GM12878 (cell line): ENCODE data around the gene NISCH. TPM values are rescaled to one million over a fixed set of nuclear protein-coding genes. Genes with fewer than 3 reads are reported as not detected.

ENCODE experiments used
- BHLHE40 ChIP-seq, 2 experiments: fragments of 450-650 bp in 1 of 2; IDR thresholded peaks; 2 replicates each; pipeline ENCODE4 v1.6.1; 2011 to 2017; ENCODE audit warnings: low read depth in 2 of 2, borderline replicate concordance in 1 of 2, improper control_type of control experiment in 1 of 2, low read length in 1 of 2, mild to moderate bottlenecking in 1 of 2
- EED ChIP-seq: sonication (generic); IDR thresholded peaks from 2 replicates; pipeline ENCODE4 v1.6.1; 2016; ENCODE audit warnings: antibody characterized with exemption, low read depth
- EGR1 ChIP-seq, 2 experiments: IDR thresholded peaks; 1 replicate in 1 of 2; 2 replicates in 1 of 2; pipeline ENCODE4 v1.6.1; 2011 to 2012; ENCODE audit warnings: low read depth in 2 of 2, low read length in 2 of 2, borderline replicate concordance in 1 of 2, mild to moderate bottlenecking in 1 of 2, moderate library complexity in 1 of 2
- IRF4 ChIP-seq: IDR thresholded peaks from 2 replicates; pipeline ENCODE4 v1.6.1; 2011; ENCODE audit warnings: low read depth, low read length
- MEF2A ChIP-seq: IDR thresholded peaks from 2 replicates; pipeline ENCODE4 v1.6.1; 2011; ENCODE audit warnings: low read depth, mild to moderate bottlenecking, low read length, moderate library complexity; ENCODE audit not compliant: insufficient read depth
- NFXL1 ChIP-seq: fragments of 450-650 bp; IDR thresholded peaks from 2 replicates; pipeline ENCODE4 v1.6.1; 2017; ENCODE audit warnings: antibody characterized with exemption, mild to moderate bottlenecking, borderline replicate concordance
- NFYA ChIP-seq: IDR thresholded peaks from 2 replicates; pipeline ENCODE4 v1.6.1; 2011; ENCODE audit warnings: low read depth, mild to moderate bottlenecking, low read length, improper control_type of control experiment, borderline replicate concordance
- NFYB ChIP-seq: IDR thresholded peaks from 2 replicates; pipeline ENCODE4 v1.6.1; 2011; ENCODE audit warnings: low read depth, mild to moderate bottlenecking, low read length, improper control_type of control experiment, moderate library complexity; ENCODE audit not compliant: insufficient read depth
- NR2C1 ChIP-seq: fragments of 450-650 bp; IDR thresholded peaks from 2 replicates; pipeline ENCODE4 v1.6.1; 2017; ENCODE audit warnings: antibody characterized with exemption, mild to moderate bottlenecking, moderate library complexity
- PAX5 ChIP-seq: IDR thresholded peaks from 2 replicates; pipeline ENCODE4 v1.6.1; 2011; ENCODE audit warnings: low read depth, low read length, borderline replicate concordance
- RBBP5 ChIP-seq: fragments of 200-600 bp; sonication (generic); conservative IDR thresholded peaks from 2 replicates; pipeline ENCODE4 v1.6.1; 2016
- SMAD5 ChIP-seq: IDR thresholded peaks from 2 replicates; pipeline ENCODE4 v1.6.1; 2016; ENCODE audit warnings: antibody characterized with exemption, low read depth
- SUPT20H ChIP-seq: IDR thresholded peaks from 2 replicates; pipeline ENCODE4 v1.6.1; 2011; ENCODE audit warnings: low read depth, mild to moderate bottlenecking, low read length, moderate library complexity, borderline replicate concordance; ENCODE audit not compliant: control insufficient read depth
- WRNIP1 ChIP-seq: IDR thresholded peaks from 2 replicates; pipeline ENCODE4 v1.6.1; 2011; ENCODE audit warnings: low read depth, low read length, improper control_type of control experiment, borderline replicate concordance
- ZBTB40 ChIP-seq: fragments of 450-650 bp; IDR thresholded peaks from 2 replicates; pipeline ENCODE4 v1.6.1; 2016; ENCODE audit warnings: mild to moderate bottlenecking, moderate library complexity, borderline replicate concordance
- ZNF592 ChIP-seq: fragments of 450-650 bp; IDR thresholded peaks from 2 replicates; pipeline ENCODE4 v1.6.1; 2017; ENCODE audit warnings: mild to moderate bottlenecking, moderate library complexity
- ZNF622 ChIP-seq: fragments of 450-650 bp; IDR thresholded peaks from 2 replicates; pipeline ENCODE4 v1.6.1; 2017; ENCODE audit warnings: mild to moderate bottlenecking, inconsistent platforms
- ZSCAN29 ChIP-seq: fragments of 450-650 bp; IDR thresholded peaks from 2 replicates; pipeline ENCODE4 v1.6.1; 2017; ENCODE audit warnings: mild to moderate bottlenecking, moderate library complexity
- polyA plus RNA-seq, 11 experiments: library from polyadenylated mRNA; depleted of rRNA in 4 of 11; unstranded in 6 of 11; stranded (reverse) in 5 of 11; fragments of >200 nt; fragmentation: Nextera tagmentation in 4 of 11; fragmentation: Illumina TruSeq in 1 of 11; extraction: Ambion mirVana in 4 of 11; extraction: Trizol in 1 of 11; gene quantifications; 1 replicate in 1 of 11; 2 replicates in 10 of 11; pipeline versions ENCODE4 v1.2.1 to v1.2.3, GENCODE V29; 2011 to 2016; ENCODE audit warnings: inconsistent platforms in 2 of 11, missing spikeins in 2 of 11, low read depth in 1 of 11
- total RNA-seq, 4 experiments: library from RNA; depleted of rRNA in 3 of 4; stranded (reverse); fragments of >200 nt in 3 of 4; fragmentation: Illumina TruSeq in 1 of 4; extraction: Trizol in 1 of 4; gene quantifications; 2 replicates each; pipeline versions ENCODE4 v1.2.1 to v1.2.3, GENCODE V29; 2013 to 2021
- TF ChIP-seq, protein P1 (sequence below): fragments of 450-650 bp; IDR thresholded peaks from 2 replicates; pipeline ENCODE4 v1.6.1; 2018; ENCODE audit warnings: borderline replicate concordance, mild to moderate bottlenecking; ENCODE audit not compliant: partially characterized antibody
- TF ChIP-seq, protein P2 (sequence below): fragments of 450-650 bp; IDR thresholded peaks from 2 replicates; pipeline ENCODE4 v1.6.1; 2016; ENCODE audit warnings: mild to moderate bottlenecking

Gene NISCH
- total and polyA plus RNA-seq, 10 of the 15 experiments (the other 5 are each of a cell fraction or from before 2014, with no cell fraction given), result 0.76 to 52.5 (median 24.6) TPM

DNA sequence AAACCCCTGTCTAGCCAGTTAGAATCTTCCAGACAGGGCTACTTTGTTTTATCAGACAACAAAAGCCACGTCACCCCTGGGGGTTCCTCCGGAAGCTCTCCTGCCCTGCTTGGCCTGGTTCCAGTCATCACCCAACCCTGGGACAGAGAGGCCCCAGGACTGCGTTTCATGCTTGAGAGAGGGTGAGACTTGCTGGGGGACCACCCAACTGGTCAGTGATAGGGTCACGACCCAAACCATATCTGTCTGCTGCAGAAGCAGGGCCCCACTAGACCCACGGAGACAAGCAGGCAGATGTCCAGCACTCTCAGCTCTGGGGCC lies 77.1 kb downstream of the NISCH start (continued):
- TF ChIP-seq, protein P1, sequence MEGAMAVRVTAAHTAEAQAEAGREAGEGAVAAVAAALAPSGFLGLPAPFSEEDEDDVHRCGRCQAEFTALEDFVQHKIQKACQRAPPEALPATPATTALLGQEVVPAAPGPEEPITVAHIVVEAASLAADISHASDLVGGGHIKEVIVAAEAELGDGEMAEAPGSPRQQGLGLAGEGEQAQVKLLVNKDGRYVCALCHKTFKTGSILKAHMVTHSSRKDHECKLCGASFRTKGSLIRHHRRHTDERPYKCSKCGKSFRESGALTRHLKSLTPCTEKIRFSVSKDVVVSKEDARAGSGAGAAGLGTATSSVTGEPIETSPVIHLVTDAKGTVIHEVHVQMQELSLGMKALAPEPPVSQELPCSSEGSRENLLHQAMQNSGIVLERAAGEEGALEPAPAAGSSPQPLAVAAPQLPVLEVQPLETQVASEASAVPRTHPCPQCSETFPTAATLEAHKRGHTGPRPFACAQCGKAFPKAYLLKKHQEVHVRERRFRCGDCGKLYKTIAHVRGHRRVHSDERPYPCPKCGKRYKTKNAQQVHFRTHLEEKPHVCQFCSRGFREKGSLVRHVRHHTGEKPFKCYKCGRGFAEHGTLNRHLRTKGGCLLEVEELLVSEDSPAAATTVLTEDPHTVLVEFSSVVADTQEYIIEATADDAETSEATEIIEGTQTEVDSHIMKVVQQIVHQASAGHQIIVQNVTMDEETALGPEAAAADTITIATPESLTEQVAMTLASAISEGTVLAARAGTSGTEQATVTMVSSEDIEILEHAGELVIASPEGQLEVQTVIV, result no peak
- TF ChIP-seq SUPT20H (no peak), IRF4 (no peak), SMAD5 (no peak), NFYA (no peak), NFYB (no peak), ZBTB40 (no peak), BHLHE40 (IDR thresholded peaks at IDR 0.05; ENCODE audit: borderline replicate concordance in 1 of 2, low read depth in 2 of 2, low read length in 1 of 2) (0 out of 4 replicates have a peak, but pooled peaks have one; percentile 4 to 19), ZSCAN29 (no peak), NFXL1 (no peak), PAX5 (no peak; the same call in 1 of the 2 replicates), MEF2A (no peak), RBBP5 (no peak), ZNF622 (no peak), WRNIP1 (no peak), NR2C1 (no peak), ZNF592 (no peak), EGR1 (IDR thresholded peaks at IDR 0.05; ENCODE audit: borderline replicate concordance in 1 of 2, low read depth in 2 of 2, low read length in 2 of 2) (no peak), EED (no peak)
- TF ChIP-seq, protein P2, sequence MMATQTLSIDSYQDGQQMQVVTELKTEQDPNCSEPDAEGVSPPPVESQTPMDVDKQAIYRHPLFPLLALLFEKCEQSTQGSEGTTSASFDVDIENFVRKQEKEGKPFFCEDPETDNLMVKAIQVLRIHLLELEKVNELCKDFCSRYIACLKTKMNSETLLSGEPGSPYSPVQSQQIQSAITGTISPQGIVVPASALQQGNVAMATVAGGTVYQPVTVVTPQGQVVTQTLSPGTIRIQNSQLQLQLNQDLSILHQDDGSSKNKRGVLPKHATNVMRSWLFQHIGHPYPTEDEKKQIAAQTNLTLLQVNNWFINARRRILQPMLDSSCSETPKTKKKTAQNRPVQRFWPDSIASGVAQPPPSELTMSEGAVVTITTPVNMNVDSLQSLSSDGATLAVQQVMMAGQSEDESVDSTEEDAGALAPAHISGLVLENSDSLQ, result no peak
